H9 (cell line): ENCODE data around the gene NRG3. TPM values are rescaled to one million over a fixed set of nuclear protein-coding genes. Genes with fewer than 3 reads are reported as not detected.

ENCODE experiments used
- DNase-seq: peaks from one replicate; pipeline ENCODE4 v3.0.0-alpha.2; 2017
- H2AFZ ChIP-seq: one replicate; pipeline ENCODE4 v1.6.1; 2013; ENCODE audit warnings: mild to moderate bottlenecking, low read length, control low read depth, moderate library complexity
- H2AK5ac ChIP-seq: 2 replicates; pipeline ENCODE4 v1.6.1; 2013; ENCODE audit warnings: low read length, control low read depth, mixed read lengths; ENCODE audit not compliant: insufficient read length
- H2BK120ac ChIP-seq: one replicate; pipeline ENCODE4 v1.6.1; 2013; ENCODE audit warnings: low read depth, mild to moderate bottlenecking, low read length, control low read depth, inconsistent platforms; ENCODE audit not compliant: poor library complexity, severe bottlenecking
- H2BK12ac ChIP-seq: 2 replicates; pipeline ENCODE4 v1.6.1; 2013; ENCODE audit warnings: low read length, control low read depth, mixed read lengths, low read depth; ENCODE audit not compliant: insufficient read length
- H2BK15ac ChIP-seq: 2 replicates; pipeline ENCODE4 v1.6.1; 2013; ENCODE audit warnings: low read depth, low read length, control low read depth
- H2BK20ac ChIP-seq: one replicate; pipeline ENCODE4 v1.6.1; 2013; ENCODE audit warnings: low read depth, mild to moderate bottlenecking, low read length, control low read depth, inconsistent platforms; ENCODE audit not compliant: poor library complexity, severe bottlenecking
- H2BK5ac ChIP-seq: 2 replicates; pipeline ENCODE4 v1.6.1; 2013; ENCODE audit warnings: low read length, control low read depth, mixed read lengths; ENCODE audit not compliant: insufficient read length
- H3K14ac ChIP-seq: 2 replicates; pipeline ENCODE4 v1.6.1; 2013; ENCODE audit warnings: low read length, control low read depth; ENCODE audit not compliant: insufficient read depth
- H3K18ac ChIP-seq: 2 replicates; pipeline ENCODE4 v1.6.1; 2013; ENCODE audit warnings: low read depth, mild to moderate bottlenecking, mixed read lengths, low read length, control low read depth; ENCODE audit not compliant: insufficient read length
- H3K23ac ChIP-seq: 2 replicates; pipeline ENCODE4 v1.6.1; 2013; ENCODE audit warnings: low read length, control low read depth, mixed read lengths, low read depth; ENCODE audit not compliant: insufficient read length
- H3K23me2 ChIP-seq: 2 replicates; pipeline ENCODE4 v1.6.1; 2013; ENCODE audit warnings: low read depth, mild to moderate bottlenecking, mixed read lengths, low read length, control low read depth; ENCODE audit not compliant: insufficient read length, poor library complexity, severe bottlenecking
- H3K27ac ChIP-seq: 2 replicates; pipeline ENCODE4 v1.5.1; 2013; ENCODE audit warnings: low read length, control low read depth, mixed read lengths, low read depth; ENCODE audit not compliant: insufficient read length
- H3K27me3 ChIP-seq: 2 replicates; pipeline ENCODE4 v1.6.1; 2013; ENCODE audit warnings: low read length, control low read depth, inconsistent platforms; ENCODE audit not compliant: insufficient read depth
- H3K4ac ChIP-seq: 2 replicates; pipeline ENCODE4 v1.6.1; 2013; ENCODE audit warnings: low read depth, mild to moderate bottlenecking, control low read depth, inconsistent platforms, low read length, moderate library complexity
- H3K4me1 ChIP-seq: 2 replicates; pipeline ENCODE4 v1.6.1; 2013; ENCODE audit warnings: low read length, control low read depth, inconsistent platforms; ENCODE audit not compliant: insufficient read depth
- H3K4me2 ChIP-seq: 2 replicates; pipeline ENCODE4 v1.6.1; 2013; ENCODE audit warnings: low read length, control low read depth, mixed read lengths; ENCODE audit not compliant: insufficient read length, insufficient read depth
- H3K56ac ChIP-seq: 2 replicates; pipeline ENCODE4 v1.6.1; 2013; ENCODE audit warnings: low read depth, mild to moderate bottlenecking, mixed read lengths, low read length, control low read depth; ENCODE audit not compliant: insufficient read length
- H3K79me1 ChIP-seq: 2 replicates; pipeline ENCODE4 v1.6.1; 2013; ENCODE audit warnings: low read depth, mild to moderate bottlenecking, moderate library complexity, low read length, control low read depth, inconsistent platforms; ENCODE audit not compliant: insufficient read depth, poor library complexity, severe bottlenecking
- H3K79me2 ChIP-seq: 2 replicates; pipeline ENCODE4 v1.6.1; 2013; ENCODE audit warnings: low read length, control low read depth, inconsistent platforms; ENCODE audit not compliant: insufficient read depth
- H3K9ac ChIP-seq: 2 replicates; pipeline ENCODE4 v1.6.1; 2013; ENCODE audit warnings: low read length, control low read depth, mixed read lengths; ENCODE audit not compliant: insufficient read length; ENCODE audit errors: extremely low read depth
- H3K9me3 ChIP-seq: one replicate; pipeline ENCODE4 v1.6.1; 2013; ENCODE audit warnings: low read depth, low read length, inconsistent platforms; ENCODE audit not compliant: control insufficient read depth
- H3T11ph ChIP-seq: one replicate; pipeline ENCODE4 v1.6.1; 2013; ENCODE audit warnings: mild to moderate bottlenecking, low read length, control low read depth, inconsistent platforms
- H4K20me1 ChIP-seq: one replicate; pipeline ENCODE4 v1.6.1; 2013; ENCODE audit not compliant: control insufficient read depth, insufficient read length, insufficient read depth
- H4K5ac ChIP-seq: 2 replicates; pipeline ENCODE4 v1.6.1; 2013; ENCODE audit warnings: low read depth, mild to moderate bottlenecking, mixed read lengths, low read length, control low read depth; ENCODE audit not compliant: insufficient read length
- H4K8ac ChIP-seq: replicated peaks from 2 replicates; pipeline ENCODE4 v1.6.1; 2013; ENCODE audit warnings: low read length, control low read depth, mixed read lengths, low read depth; ENCODE audit not compliant: insufficient read length
- H4K91ac ChIP-seq: 2 replicates; pipeline ENCODE4 v1.6.1; 2013; ENCODE audit warnings: low read depth, mild to moderate bottlenecking, moderate library complexity, mixed read lengths, low read length, control low read depth; ENCODE audit not compliant: insufficient read length
- H3K27ac Mint-ChIP-seq, 3 experiments: 2 replicates in 2 of 3; 3 replicates in 1 of 3; pipeline ENCODE4 v1.8.0; 2020 to 2021; ENCODE audit warnings: mixed read lengths in 3 of 3, mild to moderate bottlenecking in 1 of 3, moderate library complexity in 1 of 3
- H3K27me3 Mint-ChIP-seq: 2 replicates; pipeline ENCODE4 v1.8.0; 2021; ENCODE audit warnings: low read depth, mild to moderate bottlenecking, moderate library complexity, mixed read lengths
- H3K36me3 Mint-ChIP-seq, 3 experiments: 2 replicates in 2 of 3; 3 replicates in 1 of 3; pipeline ENCODE4 v1.8.0; 2020 to 2021; ENCODE audit warnings: low read depth in 3 of 3, mixed read lengths in 3 of 3; ENCODE audit not compliant: insufficient read depth in 1 of 3
- H3K4me1 Mint-ChIP-seq, 2 experiments: 2 replicates each; pipeline ENCODE4 v1.8.0; 2020; ENCODE audit warnings: mixed read lengths in 2 of 2
- H3K4me3 Mint-ChIP-seq, 2 experiments: 2 replicates in 1 of 2; 3 replicates in 1 of 2; pipeline ENCODE4 v1.8.0; 2020 to 2021; ENCODE audit warnings: mild to moderate bottlenecking in 2 of 2, mixed read lengths in 2 of 2, moderate library complexity in 1 of 2
- H3K9me3 Mint-ChIP-seq, 2 experiments: 2 replicates in 1 of 2; 3 replicates in 1 of 2; pipeline ENCODE4 v1.8.0; 2020; ENCODE audit warnings: mild to moderate bottlenecking in 2 of 2, mixed read lengths in 2 of 2, moderate library complexity in 1 of 2
- WGBS: extraction: QIAGEN DNeasy Blood & Tissue Kit; methylation state at CpG from one replicate; pipeline ENCODE4 v1.1.7; 2013; ENCODE audit warnings: missing lambda C conversion rate, low lambda C conversion rate, mixed read lengths; ENCODE audit not compliant: insufficient read length; ENCODE audit errors: extremely low coverage; 5-methylcytosine and 5-hydroxymethylcytosine counted together
- total RNA-seq: library from RNA; stranded (reverse); gene quantifications from 2 replicates; pipeline ENCODE4 v1.2.1, GENCODE V29; 2021
- TF ChIP-seq, protein P1 (sequence below): fragments of 200-600 bp; sonication (generic); conservative IDR thresholded peaks from 3 replicates; pipeline ENCODE4 v1.8.0; 2021; ENCODE audit warnings: antibody characterized with exemption, mild to moderate bottlenecking

Gene NRG3
- total RNA-seq, 1 experiment from 2014 or later: 1.6 TPM

DNA sequence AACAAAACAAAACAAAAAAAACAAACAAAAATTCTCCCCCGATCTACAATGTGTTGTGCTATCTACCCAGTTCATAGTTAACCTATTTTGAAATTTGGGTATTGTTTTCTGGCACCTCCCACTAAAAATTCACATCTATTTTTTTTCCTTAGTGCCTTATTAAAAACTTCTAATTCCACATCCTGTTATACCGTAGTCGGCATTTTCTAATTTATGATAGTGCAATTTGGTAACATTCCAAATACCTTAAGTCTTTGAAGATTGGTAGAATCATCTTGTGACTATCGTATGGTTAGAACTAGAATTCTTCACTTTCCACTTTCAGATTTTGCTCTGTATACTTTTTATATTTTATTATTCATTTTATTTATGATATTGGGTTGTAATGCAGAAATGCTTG lies 4.5 kb upstream of the NRG3 start:
- Mint-ChIP-seq H3K27ac (no peak overlapping the region), H3K27me3 (peaks cover 39% of the 10 kb centered on the region), H3K4me3 (no peak overlapping the region), H3K9me3 (no peaks in the 10 kb centered on the region), H3K36me3 (no peaks in the 10 kb centered on the region), H3K4me1 (peaks cover 11 to 12% of the 10 kb centered on the region in 2 experiments)
- H3K79me2 ChIP-seq: no peaks in the 10 kb centered on the region
- peaks cover 10% of the 10 kb centered on the region for H3K23me2 ChIP-seq
- no peak for DNase-seq
- H3K4ac ChIP-seq: no peak overlapping the region
- no peak overlapping the region for H2BK12ac ChIP-seq
- peaks cover 11% of the 10 kb centered on the region for H3K27me3 ChIP-seq
- H2BK20ac ChIP-seq: no peak overlapping the region
- WGBS: 100% methylated on average over 2 of the region's 4 CpGs
- H3K4me2 ChIP-seq: no peak overlapping the region
- no peak overlapping the region for H3K14ac ChIP-seq
- no peak overlapping the region for H3T11ph ChIP-seq
- no peak overlapping the region for H4K5ac ChIP-seq
- no peaks in the 10 kb centered on the region for H3K9me3 ChIP-seq
- H3K4me1 ChIP-seq: no peaks in the 10 kb centered on the region
- no peak overlapping the region for H3K9ac ChIP-seq
- H3K23ac ChIP-seq: no peak overlapping the region
- no peak overlapping the region for H2AK5ac ChIP-seq
- H3K56ac ChIP-seq: no peak overlapping the region
- TF ChIP-seq, protein P1, sequence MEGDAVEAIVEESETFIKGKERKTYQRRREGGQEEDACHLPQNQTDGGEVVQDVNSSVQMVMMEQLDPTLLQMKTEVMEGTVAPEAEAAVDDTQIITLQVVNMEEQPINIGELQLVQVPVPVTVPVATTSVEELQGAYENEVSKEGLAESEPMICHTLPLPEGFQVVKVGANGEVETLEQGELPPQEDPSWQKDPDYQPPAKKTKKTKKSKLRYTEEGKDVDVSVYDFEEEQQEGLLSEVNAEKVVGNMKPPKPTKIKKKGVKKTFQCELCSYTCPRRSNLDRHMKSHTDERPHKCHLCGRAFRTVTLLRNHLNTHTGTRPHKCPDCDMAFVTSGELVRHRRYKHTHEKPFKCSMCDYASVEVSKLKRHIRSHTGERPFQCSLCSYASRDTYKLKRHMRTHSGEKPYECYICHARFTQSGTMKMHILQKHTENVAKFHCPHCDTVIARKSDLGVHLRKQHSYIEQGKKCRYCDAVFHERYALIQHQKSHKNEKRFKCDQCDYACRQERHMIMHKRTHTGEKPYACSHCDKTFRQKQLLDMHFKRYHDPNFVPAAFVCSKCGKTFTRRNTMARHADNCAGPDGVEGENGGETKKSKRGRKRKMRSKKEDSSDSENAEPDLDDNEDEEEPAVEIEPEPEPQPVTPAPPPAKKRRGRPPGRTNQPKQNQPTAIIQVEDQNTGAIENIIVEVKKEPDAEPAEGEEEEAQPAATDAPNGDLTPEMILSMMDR: no peak
- no peak overlapping the region for H2BK5ac ChIP-seq
- no peaks in the 10 kb centered on the region for H4K20me1 ChIP-seq
- H4K91ac ChIP-seq: no peak overlapping the region
- no peak overlapping the region for H2BK15ac ChIP-seq
- no peak overlapping the region for H3K18ac ChIP-seq
- no peak overlapping the region for H3K27ac ChIP-seq
- H2BK120ac ChIP-seq: no peak overlapping the region
- no peak overlapping the region for H2AFZ ChIP-seq
- H4K8ac ChIP-seq: no peak overlapping the region
- H3K79me1 ChIP-seq: no peaks in the 10 kb centered on the region
